Measurements from ENCODE around the gene SENP7.

GRCh38 chr3:101527906-101528305 lies 14.9 kb upstream of the SENP7 start:
- TF ChIP-seq CTCF (IDR thresholded peaks at IDR 0.05; ENCODE audit: low read depth, low read length) (no peak), EZH2phosphoT487 (IDR thresholded peaks at IDR 0.05; ENCODE audit: low read depth) (no peak)
